H1 (cell line): Measurements from ENCODE around the gene SULT2B1. TPM values are rescaled to one million over a fixed set of nuclear protein-coding genes. Genes with fewer than 3 reads are reported as not detected.

Source experiments
- ATF2 ChIP-seq: IDR thresholded peaks from 2 replicates; pipeline ENCODE4 v1.6.1; 2012; ENCODE audit warnings: low read length, inconsistent platforms
- BRCA1 ChIP-seq: IDR thresholded peaks from 2 replicates; pipeline ENCODE4 v1.6.1; 2012; ENCODE audit warnings: low read depth, low read length, improper control_type of control experiment
- NANOG ChIP-seq: IDR thresholded peaks from 2 replicates; pipeline ENCODE4 v1.6.1; 2011; ENCODE audit warnings: low read length, low read depth, mild to moderate bottlenecking, inconsistent platforms; ENCODE audit not compliant: insufficient read depth, poor library complexity, severe bottlenecking
- POU5F1 ChIP-seq: IDR thresholded peaks from 2 replicates; pipeline ENCODE4 v1.6.1; 2011; ENCODE audit warnings: low read depth, mild to moderate bottlenecking, low read length, moderate library complexity
- RXRA ChIP-seq: IDR thresholded peaks from 2 replicates; pipeline ENCODE4 v1.6.1; 2011; ENCODE audit warnings: low read depth, mild to moderate bottlenecking, low read length, moderate library complexity; ENCODE audit not compliant: insufficient read depth
- SAP30 ChIP-seq: fragments of 300-600 bp; sonication (generic); IDR thresholded peaks from 2 replicates; pipeline ENCODE4 v1.7.1; 2012; ENCODE audit warnings: low read length, moderate library complexity, mild to moderate bottlenecking, inconsistent platforms; ENCODE audit not compliant: insufficient read depth, insufficient replicate concordance
- TAF1 ChIP-seq: IDR thresholded peaks from 2 replicates; pipeline ENCODE4 v1.6.1; 2011; ENCODE audit warnings: mild to moderate bottlenecking, low read depth, low read length
- YY1 ChIP-seq: IDR thresholded peaks from 2 replicates; pipeline ENCODE4 v1.6.1; 2011; ENCODE audit warnings: low read depth, mild to moderate bottlenecking, low read length
- polyA plus RNA-seq, 7 experiments: library from polyadenylated mRNA; depleted of rRNA in 3 of 7; stranded (reverse) in 5 of 7; unstranded in 2 of 7; fragments of >200 nt in 5 of 7; fragments of 200-250 nt in 2 of 7; gene quantifications; 1 replicate in 5 of 7; 2 replicates in 1 of 7; 4 replicates in 1 of 7; pipeline versions ENCODE4 v1.2.1 to v1.2.3, GENCODE V29; 2011 to 2013; ENCODE audit warnings: missing spikeins in 2 of 7, mixed read lengths in 2 of 7
- total RNA-seq: library from RNA; stranded (reverse); fragmentation: NEBNext Ultra II Directional; extraction: Animal tissue kit (Norgen Biotek cat#: 25700); gene quantifications from 2 replicates; pipeline ENCODE4 v1.2.1, GENCODE V29; 2021
- TF ChIP-seq, protein P1 (sequence below): fragments of 300-600 bp; sonication (generic); IDR thresholded peaks from 2 replicates; pipeline ENCODE4 v1.7.1; 2012; ENCODE audit warnings: low read length, moderate library complexity, mild to moderate bottlenecking, inconsistent platforms; ENCODE audit not compliant: insufficient replicate concordance
- TF ChIP-seq, protein P2 (sequence below): IDR thresholded peaks from 2 replicates; pipeline ENCODE4 v1.6.1; 2012; ENCODE audit warnings: inconsistent platforms

Gene SULT2B1
- total and polyA plus RNA-seq, 2 of the 8 experiments (the other 6 are each of a cell fraction or from before 2014, with no cell fraction given) = 1.5 to 2.6 TPM

DNA sequence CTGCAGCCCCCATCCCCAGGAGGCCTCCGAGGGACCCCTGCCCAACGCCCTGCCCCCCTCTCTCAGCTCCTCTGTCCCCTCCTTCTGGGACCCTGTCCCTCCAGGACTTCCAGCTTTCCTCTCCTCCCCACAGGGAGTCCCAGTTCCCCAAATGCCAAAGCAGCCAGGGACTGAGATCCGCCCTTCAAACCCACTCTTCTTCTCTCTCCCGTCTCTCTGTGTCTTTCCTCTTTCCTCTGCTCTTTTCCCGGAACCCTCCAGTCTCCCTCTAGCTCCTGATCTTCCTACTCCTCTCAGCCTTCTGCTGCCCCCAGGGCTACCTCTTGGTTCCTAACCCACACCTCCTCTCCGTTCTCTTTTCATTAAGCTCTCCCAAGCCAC, 93.6 kb downstream of the SULT2B1 start (continued):
- TF ChIP-seq, protein P1, sequence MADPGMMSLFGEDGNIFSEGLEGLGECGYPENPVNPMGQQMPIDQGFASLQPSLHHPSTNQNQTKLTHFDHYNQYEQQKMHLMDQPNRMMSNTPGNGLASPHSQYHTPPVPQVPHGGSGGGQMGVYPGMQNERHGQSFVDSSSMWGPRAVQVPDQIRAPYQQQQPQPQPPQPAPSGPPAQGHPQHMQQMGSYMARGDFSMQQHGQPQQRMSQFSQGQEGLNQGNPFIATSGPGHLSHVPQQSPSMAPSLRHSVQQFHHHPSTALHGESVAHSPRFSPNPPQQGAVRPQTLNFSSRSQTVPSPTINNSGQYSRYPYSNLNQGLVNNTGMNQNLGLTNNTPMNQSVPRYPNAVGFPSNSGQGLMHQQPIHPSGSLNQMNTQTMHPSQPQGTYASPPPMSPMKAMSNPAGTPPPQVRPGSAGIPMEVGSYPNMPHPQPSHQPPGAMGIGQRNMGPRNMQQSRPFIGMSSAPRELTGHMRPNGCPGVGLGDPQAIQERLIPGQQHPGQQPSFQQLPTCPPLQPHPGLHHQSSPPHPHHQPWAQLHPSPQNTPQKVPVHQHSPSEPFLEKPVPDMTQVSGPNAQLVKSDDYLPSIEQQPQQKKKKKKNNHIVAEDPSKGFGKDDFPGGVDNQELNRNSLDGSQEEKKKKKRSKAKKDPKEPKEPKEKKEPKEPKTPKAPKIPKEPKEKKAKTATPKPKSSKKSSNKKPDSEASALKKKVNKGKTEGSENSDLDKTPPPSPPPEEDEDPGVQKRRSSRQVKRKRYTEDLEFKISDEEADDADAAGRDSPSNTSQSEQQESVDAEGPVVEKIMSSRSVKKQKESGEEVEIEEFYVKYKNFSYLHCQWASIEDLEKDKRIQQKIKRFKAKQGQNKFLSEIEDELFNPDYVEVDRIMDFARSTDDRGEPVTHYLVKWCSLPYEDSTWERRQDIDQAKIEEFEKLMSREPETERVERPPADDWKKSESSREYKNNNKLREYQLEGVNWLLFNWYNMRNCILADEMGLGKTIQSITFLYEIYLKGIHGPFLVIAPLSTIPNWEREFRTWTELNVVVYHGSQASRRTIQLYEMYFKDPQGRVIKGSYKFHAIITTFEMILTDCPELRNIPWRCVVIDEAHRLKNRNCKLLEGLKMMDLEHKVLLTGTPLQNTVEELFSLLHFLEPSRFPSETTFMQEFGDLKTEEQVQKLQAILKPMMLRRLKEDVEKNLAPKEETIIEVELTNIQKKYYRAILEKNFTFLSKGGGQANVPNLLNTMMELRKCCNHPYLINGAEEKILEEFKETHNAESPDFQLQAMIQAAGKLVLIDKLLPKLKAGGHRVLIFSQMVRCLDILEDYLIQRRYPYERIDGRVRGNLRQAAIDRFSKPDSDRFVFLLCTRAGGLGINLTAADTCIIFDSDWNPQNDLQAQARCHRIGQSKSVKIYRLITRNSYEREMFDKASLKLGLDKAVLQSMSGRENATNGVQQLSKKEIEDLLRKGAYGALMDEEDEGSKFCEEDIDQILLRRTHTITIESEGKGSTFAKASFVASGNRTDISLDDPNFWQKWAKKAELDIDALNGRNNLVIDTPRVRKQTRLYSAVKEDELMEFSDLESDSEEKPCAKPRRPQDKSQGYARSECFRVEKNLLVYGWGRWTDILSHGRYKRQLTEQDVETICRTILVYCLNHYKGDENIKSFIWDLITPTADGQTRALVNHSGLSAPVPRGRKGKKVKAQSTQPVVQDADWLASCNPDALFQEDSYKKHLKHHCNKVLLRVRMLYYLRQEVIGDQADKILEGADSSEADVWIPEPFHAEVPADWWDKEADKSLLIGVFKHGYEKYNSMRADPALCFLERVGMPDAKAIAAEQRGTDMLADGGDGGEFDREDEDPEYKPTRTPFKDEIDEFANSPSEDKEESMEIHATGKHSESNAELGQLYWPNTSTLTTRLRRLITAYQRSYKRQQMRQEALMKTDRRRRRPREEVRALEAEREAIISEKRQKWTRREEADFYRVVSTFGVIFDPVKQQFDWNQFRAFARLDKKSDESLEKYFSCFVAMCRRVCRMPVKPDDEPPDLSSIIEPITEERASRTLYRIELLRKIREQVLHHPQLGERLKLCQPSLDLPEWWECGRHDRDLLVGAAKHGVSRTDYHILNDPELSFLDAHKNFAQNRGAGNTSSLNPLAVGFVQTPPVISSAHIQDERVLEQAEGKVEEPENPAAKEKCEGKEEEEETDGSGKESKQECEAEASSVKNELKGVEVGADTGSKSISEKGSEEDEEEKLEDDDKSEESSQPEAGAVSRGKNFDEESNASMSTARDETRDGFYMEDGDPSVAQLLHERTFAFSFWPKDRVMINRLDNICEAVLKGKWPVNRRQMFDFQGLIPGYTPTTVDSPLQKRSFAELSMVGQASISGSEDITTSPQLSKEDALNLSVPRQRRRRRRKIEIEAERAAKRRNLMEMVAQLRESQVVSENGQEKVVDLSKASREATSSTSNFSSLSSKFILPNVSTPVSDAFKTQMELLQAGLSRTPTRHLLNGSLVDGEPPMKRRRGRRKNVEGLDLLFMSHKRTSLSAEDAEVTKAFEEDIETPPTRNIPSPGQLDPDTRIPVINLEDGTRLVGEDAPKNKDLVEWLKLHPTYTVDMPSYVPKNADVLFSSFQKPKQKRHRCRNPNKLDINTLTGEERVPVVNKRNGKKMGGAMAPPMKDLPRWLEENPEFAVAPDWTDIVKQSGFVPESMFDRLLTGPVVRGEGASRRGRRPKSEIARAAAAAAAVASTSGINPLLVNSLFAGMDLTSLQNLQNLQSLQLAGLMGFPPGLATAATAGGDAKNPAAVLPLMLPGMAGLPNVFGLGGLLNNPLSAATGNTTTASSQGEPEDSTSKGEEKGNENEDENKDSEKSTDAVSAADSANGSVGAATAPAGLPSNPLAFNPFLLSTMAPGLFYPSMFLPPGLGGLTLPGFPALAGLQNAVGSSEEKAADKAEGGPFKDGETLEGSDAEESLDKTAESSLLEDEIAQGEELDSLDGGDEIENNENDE = no peak
- TF ChIP-seq NANOG (no peak), ATF2 (no peak), BRCA1 (no peak), YY1 (no peak), RXRA (no peak), SAP30 (no peak), TAF1 (peak; percentile 34; the same call in 1 of the 2 replicates), POU5F1 (no peak)
- TF ChIP-seq, protein P2, sequence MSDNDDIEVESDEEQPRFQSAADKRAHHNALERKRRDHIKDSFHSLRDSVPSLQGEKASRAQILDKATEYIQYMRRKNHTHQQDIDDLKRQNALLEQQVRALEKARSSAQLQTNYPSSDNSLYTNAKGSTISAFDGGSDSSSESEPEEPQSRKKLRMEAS = no peak
